GM19467 (cell line): ENCODE measurements around the gene RPL10A.
A peak's percentile ranks its signal among the peaks of the same experiment; 100 is the strongest.

ENCODE experiments used
- ATAC-seq: cut with Tn5 transposase; IDR thresholded peaks from one replicate; pipeline ENCODE4 v1.9.1; 2021; ENCODE audit warnings: mild to moderate bottlenecking, moderate library complexity; ENCODE audit not compliant: unreplicated experiment

The RPL10A gene

GRCh38 chr6:35445691-35446090 lies 22.5 kb upstream of the RPL10A start:
- ATAC-seq: no peak

DNA sequence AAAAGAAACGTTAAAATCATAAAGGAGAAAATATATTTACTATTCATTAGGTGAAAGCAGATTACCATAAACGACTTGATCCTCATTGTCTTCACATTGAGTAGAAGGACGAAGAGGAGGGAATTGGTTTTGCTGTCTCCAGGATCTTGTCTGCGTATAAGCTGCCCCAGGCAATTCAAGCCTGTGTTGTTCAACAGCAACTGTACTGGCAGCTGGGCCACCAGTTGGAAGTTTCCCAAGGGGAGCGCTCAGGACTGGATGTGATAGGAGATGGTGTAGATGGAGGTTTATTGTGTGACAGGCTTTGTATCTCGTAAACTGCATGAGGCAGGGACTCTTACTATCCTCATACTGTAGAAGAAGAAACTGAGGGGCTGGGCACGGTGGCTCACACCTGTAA lies 20.0 kb upstream of the RPL10A start:
- ATAC-seq: no peak

GRCh38 chr6:35449287-35449881 lies 18.8 kb upstream of the RPL10A start:
- ATAC-seq: no peak

DNA sequence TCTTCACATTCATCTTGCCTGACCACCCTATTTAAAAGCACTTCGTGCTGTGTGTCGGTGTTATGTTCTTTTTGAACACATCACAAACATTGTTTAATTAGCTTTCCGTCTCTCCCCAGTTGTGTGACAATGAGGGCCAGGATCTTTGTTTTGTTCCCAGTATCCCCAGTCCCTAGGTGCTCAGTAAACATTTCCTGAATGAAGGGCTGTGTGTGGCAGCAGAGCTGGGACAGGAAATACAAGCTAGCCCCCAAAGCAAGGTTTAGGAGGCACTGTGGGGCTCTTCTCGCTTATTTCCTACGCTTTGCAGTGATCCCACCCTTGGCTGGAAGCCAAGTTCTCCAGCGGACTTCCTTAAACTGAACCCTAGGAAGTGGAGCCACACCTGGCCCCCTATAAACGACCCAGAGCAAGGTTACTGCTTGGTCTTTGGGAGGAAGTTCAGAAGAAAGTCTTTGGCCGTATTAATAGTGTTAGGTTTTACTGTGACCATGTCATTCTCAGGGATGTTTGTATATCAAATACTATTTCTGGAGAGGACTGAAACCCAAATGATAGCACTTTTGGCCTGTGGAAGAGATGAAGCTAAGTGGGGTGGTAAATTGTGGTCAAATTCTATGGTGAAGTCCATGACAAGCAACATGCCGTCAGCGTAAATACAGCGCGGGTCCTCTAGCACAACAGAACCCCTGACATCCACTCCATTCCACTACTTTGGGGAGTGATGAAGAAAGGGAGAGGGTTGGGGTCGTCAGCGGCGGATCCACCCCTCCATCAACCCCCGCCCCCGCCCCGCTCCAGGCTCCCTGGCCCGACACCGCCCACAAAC lies 16.6 kb upstream of the RPL10A start:
- ATAC-seq: no peak

DNA sequence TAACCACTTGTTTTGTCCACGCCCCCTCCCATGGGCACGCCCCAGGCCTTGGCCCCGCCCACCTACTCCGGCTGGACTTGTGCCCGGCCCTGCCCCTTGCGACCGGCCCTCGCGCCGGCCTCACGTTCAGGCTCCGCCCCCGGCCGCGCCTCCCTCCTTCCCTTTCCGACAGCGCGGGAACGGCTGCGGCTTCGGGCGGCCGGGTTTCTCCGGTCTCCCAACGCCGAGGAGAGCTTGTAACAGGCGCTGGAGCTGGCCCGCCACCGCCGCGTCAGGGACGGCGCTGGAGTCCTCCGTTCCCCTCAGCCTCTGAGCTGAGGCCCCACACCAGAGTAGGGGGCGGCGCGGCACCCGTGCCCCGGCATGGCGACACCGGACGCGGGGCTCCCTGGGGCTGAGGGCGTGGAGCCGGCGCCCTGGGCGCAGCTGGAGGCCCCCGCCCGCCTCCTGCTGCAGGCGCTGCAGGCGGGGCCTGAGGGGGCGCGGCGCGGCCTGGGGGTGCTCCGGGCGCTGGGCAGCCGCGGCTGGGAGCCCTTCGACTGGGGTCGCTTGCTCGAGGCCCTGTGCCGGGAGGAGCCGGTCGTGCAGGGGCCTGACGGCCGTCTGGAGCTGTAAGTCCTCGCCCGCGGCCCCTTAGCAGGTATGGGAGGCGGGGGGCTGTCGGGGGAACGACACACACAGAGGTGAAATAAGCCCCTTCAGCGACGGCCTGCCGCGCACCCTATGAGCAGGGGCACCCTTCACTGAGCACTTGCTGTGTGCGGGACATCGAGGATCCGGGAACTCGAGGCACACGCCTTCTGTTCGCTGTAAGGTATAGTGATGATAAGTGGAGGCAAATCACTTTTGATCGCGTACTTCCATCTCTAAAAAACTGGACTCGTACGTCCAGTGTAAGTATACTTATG lies 15.8 kb upstream of the RPL10A start, which contains the start of gene FANCE:
Gene FANCE (plus strand): TSS at position 156 of the 908 bp plus-strand sequence. CDS start 208 bp downstream, at position 364.
- peak; percentile 90 for ATAC-seq

- no peak for ATAC-seq
Observed at GRCh38 chr6:35453236-35453635, 15.0 kb upstream of the RPL10A start.

- ATAC-seq: no peak
Observed at GRCh38 chr6:35454391-35455110, 13.7 kb upstream of the RPL10A start.

GRCh38 chr6:35457907-35458306 lies 10.3 kb upstream of the RPL10A start:
- ATAC-seq: no peak

DNA sequence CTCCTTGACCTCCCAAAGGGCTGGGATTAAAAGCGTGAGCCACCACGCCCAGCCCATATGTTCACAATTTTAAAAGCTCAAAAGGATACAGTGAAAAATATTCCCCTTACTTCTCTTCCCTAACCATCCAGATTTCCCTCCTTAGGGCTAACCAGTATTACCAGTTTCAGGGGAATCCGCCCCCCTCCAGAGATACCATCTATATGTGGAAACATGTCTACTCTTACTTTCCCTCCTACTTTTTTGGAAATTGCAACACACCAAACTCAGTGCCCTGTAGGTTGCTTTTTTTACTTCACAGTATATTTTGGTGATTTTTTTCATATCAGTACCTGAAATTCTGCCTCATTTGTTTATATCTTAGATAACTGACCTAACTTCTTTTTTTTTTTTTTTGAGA lies 6.9 kb upstream of the RPL10A start:
- ATAC-seq: no peak

DNA sequence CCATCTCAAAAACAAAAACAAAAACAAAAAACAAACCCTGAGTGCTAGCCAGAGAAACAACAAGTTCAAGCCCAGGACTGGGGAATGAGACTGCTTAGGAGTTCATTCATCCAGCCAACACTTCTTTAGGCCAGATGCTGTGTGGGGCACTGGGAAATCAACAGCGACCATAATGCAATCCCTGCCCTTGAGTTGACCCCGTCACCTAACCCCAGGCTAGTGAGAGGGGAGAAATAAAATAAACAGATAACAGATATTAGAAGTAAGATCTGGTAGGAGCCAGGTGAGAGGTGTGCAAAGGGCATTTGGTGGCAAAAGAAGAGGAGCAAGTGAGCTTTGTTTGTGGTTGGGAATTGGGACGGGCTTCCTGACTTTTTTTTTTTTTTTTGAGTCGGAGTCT lies 4.9 kb upstream of the RPL10A start:
- no peak for ATAC-seq

DNA sequence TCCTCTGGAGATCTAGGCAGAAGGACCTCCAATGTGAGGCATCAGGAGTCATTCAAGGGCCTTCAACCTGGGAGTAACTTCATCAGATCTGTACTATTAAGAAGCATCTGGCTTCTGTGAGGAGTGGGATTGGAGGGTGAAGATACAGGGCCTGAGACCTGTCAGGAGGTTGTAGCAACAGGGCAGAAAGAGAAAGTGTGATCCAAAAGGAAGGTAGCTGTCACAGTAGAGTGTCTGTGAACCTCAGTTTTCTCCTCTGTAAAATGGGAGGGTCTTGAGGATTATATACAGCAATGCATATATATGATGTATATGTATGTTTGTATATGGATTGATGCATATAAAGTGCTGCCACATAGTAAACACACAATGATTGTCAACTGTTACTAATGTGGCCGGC lies 2.6 kb upstream of the RPL10A start:
- ATAC-seq: no peak

DNA sequence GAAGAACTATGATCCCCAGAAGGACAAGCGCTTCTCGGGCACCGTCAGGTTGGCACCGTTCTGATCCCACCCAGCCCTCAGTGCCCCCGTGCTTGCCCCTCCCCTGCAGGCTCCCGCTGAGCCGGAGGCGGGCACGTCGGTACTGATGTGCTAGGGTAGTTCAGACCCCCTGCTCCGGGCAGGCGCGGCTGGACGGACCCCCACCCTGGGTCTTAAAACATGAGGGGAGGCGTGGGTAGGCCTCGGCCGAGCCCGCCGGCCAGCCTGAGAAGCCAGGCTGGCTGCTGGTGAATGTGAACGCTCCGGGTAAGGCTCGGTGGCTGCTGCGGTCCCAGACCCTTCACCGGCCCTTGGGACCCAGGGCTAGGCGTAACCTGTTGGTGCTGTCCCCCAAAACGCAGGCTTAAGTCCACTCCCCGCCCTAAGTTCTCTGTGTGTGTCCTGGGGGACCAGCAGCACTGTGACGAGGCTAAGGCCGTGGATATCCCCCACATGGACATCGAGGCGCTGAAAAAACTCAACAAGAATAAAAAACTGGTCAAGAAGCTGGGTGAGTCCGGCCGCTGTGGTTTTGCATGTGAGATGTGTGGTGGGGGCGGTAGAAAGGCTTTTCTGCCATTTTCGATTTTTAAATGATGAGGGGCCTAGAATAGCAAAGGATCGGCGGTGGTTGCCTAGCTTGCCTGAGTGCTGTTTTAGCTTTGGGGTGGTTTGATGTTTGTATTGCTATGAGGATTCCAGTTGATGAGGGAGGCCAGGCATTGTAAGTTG lies 964 bp downstream of the RPL10A start:
- ATAC-seq: no peak

DNA sequence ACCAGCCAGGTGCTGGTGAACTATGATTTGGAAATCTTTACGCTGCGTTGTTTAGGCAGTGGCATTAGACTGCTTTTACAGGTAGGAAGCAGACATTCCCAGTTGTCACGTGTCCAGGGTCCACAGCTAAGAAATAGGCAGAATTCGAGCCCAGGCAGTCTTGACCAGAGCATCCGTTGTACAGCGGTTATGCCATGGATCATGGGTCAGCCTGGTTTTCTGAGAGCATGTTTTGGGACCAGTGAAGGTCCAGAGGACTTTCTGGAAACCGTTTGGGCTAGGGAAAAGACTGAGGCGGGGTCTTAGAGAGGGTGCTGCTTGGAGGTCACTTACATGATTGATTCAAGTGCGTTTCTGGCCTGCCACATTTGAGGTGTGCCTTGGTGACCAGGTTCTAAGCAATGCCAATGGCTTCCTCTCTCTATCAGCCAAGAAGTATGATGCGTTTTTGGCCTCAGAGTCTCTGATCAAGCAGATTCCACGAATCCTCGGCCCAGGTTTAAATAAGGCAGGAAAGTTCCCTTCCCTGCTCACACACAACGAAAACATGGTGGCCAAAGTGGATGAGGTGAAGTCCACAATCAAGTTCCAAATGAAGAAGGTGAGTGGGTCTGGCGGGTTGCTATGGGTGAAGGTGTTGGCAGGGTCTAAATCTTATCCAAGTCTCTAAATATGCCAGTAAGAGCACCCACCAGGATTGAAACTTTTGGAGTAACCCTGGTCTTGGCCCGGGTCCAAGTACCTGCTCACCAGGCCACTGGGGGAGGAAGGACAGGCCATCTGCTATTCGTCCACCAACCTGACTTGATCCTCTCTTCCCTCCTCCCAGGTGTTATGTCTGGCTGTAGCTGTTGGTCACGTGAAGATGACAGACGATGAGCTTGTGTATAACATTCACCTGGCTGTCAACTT lies 1.8 kb downstream of the RPL10A start:
- no peak for ATAC-seq

GRCh38 chr6:35470663-35471120 lies 2.5 kb downstream of the RPL10A start:
- ATAC-seq: no peak

DNA sequence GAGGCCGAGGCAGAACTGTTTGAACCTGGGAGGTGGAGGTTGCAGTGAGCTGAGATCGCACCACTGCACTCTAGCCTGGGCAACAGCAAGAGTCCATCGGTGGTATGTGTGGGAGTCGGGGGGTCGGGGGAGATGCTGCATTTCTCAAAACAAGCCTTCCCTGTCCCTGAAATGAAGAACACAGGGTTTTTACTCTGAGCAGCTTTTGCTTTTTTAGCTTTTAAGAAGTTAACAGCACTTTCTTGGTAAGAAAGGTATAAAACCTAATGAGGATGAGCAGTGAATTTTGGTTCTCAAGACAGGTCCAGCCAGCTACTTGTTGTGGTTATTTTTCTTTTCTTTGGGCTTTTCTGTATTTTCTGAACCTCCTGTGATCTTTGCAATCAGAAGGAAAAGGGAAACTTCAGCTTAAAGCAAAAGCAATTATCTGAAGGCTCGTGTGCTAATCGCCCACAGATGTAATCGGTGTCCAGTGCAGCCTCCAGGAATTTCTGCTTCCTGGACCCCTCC lies 3.7 kb downstream of the RPL10A start:
- ATAC-seq: no peak

GRCh38 chr6:35473075-35473849 lies 5.1 kb downstream of the RPL10A start:
- ATAC-seq: no peak

- ATAC-seq: no peak
Observed at GRCh38 chr6:35473850-35474130, 5.6 kb downstream of the RPL10A start.
